HepG2 (cell line): ENCODE results near the gene ELL. TPM values are rescaled to one million over a fixed set of nuclear protein-coding genes. Genes with fewer than 3 reads are reported as not detected.

Source experiments
- BCL6 ChIP-seq: IDR thresholded peaks from 2 replicates; pipeline ENCODE4 v1.6.1; 2016; ENCODE audit warnings: missing genetic modification reagents, missing compliant biosample characterization
- DDIT3 ChIP-seq: sonication (generic); formaldehyde crosslinking; IDR thresholded peaks from 2 replicates; pipeline ENCODE4 v1.4.0; 2020; ENCODE audit warnings: mild to moderate bottlenecking, missing genetic modification reagents
- HDAC1 ChIP-seq: sonication (generic); formaldehyde crosslinking; IDR thresholded peaks from 2 replicates; pipeline ENCODE4 v1.5.1; 2020; ENCODE audit warnings: mild to moderate bottlenecking, missing genetic modification reagents
- HMGXB4 ChIP-seq, 2 experiments: sonication (generic) in 1 of 2; formaldehyde crosslinking in 1 of 2; IDR thresholded peaks; 2 replicates each; pipeline versions ENCODE4 v1.4.0 to v1.6.1; 2018 to 2020; ENCODE audit warnings: missing genetic modification reagents in 2 of 2, borderline replicate concordance in 1 of 2, low read depth in 1 of 2, mild to moderate bottlenecking in 1 of 2, missing biosample characterization in 1 of 2
- HOMEZ ChIP-seq: IDR thresholded peaks from 2 replicates; pipeline ENCODE4 v1.6.1; 2016; ENCODE audit warnings: low read depth
- KMT2B ChIP-seq: IDR thresholded peaks from 2 replicates; pipeline ENCODE4 v1.6.1; 2016; ENCODE audit warnings: missing genetic modification reagents, missing compliant biosample characterization
- LCORL ChIP-seq, 2 experiments: fragments of 450-650 bp in 1 of 2; sonication (generic) in 1 of 2; formaldehyde crosslinking in 1 of 2; IDR thresholded peaks; 2 replicates each; pipeline versions ENCODE4 v1.5.0 to v1.6.1; 2017 to 2020; ENCODE audit warnings: antibody characterized with exemption in 1 of 2, missing genetic modification reagents in 1 of 2
- MEIS1 ChIP-seq: sonication (generic); formaldehyde crosslinking; IDR thresholded peaks from 2 replicates; pipeline ENCODE4 v1.9.0; 2021; ENCODE audit warnings: mild to moderate bottlenecking, missing genetic modification reagents, moderate library complexity, borderline replicate concordance
- MIER3 ChIP-seq: IDR thresholded peaks from 2 replicates; pipeline ENCODE4 v1.6.1; 2016; ENCODE audit warnings: missing compliant biosample characterization, borderline replicate concordance
- MXI1 ChIP-seq: IDR thresholded peaks from 3 replicates; pipeline ENCODE4 v1.6.1; 2012; ENCODE audit warnings: low read depth, low read length, inconsistent platforms, borderline replicate concordance
- PHF20 ChIP-seq: sonication (generic); formaldehyde crosslinking; IDR thresholded peaks from 2 replicates; pipeline ENCODE4 v1.5.0; 2020; ENCODE audit warnings: mild to moderate bottlenecking, missing genetic modification reagents
- RCOR2 ChIP-seq: IDR thresholded peaks from 2 replicates; pipeline ENCODE4 v1.6.1; 2016; ENCODE audit warnings: missing biosample characterization, missing genetic modification reagents
- RXRA ChIP-seq: sonication (generic); formaldehyde crosslinking; IDR thresholded peaks from 2 replicates; pipeline ENCODE4 v1.5.1; 2020; ENCODE audit warnings: missing genetic modification reagents
- SP1 ChIP-seq, 2 experiments: fragments of 450-650 bp in 1 of 2; sonication (generic) in 1 of 2; formaldehyde crosslinking in 1 of 2; IDR thresholded peaks; 2 replicates each; pipeline versions ENCODE4 v1.4.0 to v1.6.1; 2016 to 2020; ENCODE audit warnings: missing genetic modification reagents in 1 of 2
- SP4 ChIP-seq: sonication (generic); formaldehyde crosslinking; IDR thresholded peaks from 2 replicates; pipeline ENCODE4 v1.8.1; 2023; ENCODE audit warnings: mild to moderate bottlenecking, missing genetic modification reagents
- ZNF281 ChIP-seq: sonication (generic); formaldehyde crosslinking; IDR thresholded peaks from 2 replicates; pipeline ENCODE4 v1.4.0; 2020; ENCODE audit warnings: missing genetic modification reagents, borderline replicate concordance
- ZNF3 ChIP-seq: IDR thresholded peaks from 2 replicates; pipeline ENCODE4 v1.7.0; 2017; ENCODE audit warnings: inconsistent platforms
- ZNF687 ChIP-seq: sonication (generic); formaldehyde crosslinking; IDR thresholded peaks from 2 replicates; pipeline ENCODE4 v1.5.1; 2020; ENCODE audit warnings: mild to moderate bottlenecking, missing genetic modification reagents, moderate library complexity
- polyA plus RNA-seq, 8 experiments: library from polyadenylated mRNA; depleted of rRNA in 3 of 8; stranded (reverse) in 7 of 8; unstranded in 1 of 8; fragments of >200 nt; fragmentation: Illumina TruSeq in 4 of 8; extraction: Trizol in 4 of 8; gene quantifications; 2 replicates each; pipeline versions ENCODE4 v1.2.1 to v1.2.3, GENCODE V29; 2011 to 2016; ENCODE audit warnings: low read depth in 4 of 8, missing spikeins in 1 of 8, mixed read lengths in 1 of 8; ENCODE audit not compliant: insufficient read depth in 1 of 8
- total RNA-seq, 5 experiments: library from RNA; depleted of rRNA; stranded (reverse); fragments of >200 nt; fragmentation: Illumina TruSeq; extraction: Trizol; gene quantifications; 2 replicates each; pipeline ENCODE4 v1.2.3, GENCODE V29; 2016; ENCODE audit warnings: low read depth in 1 of 5

The ELL gene
- total and polyA plus RNA-seq, 2 of the 13 experiments (the other 11 are each of a cell fraction or from before 2014, with no cell fraction given): 3.7 to 5.4 TPM

GRCh38 chr19:18475762-18476331 lies 46.0 kb downstream of the ELL start (continued):
- TF ChIP-seq ZNF687 (peak; percentile 93), ZNF3 (no peak), SP4 (peak; percentile 27; the same call in 1 of the 2 replicates), RCOR2 (CRISPR knock-in tag) (peak; percentile 88), HMGXB4 (CRISPR knock-in tag; IDR thresholded peaks at IDR 0.05; ENCODE audit: borderline replicate concordance in 1 of 2, low read depth in 1 of 2) (peak in 1 of 2 experiments; percentile 44; a peak in 1 of 4 replicates), MIER3 (CRISPR knock-in tag) (no peak), MXI1 (0 out of 3 replicates have a peak, but pooled peaks have one; percentile 44), RXRA (CRISPR knock-in tag) (no peak; the same call in 1 of the 2 replicates), KMT2B (CRISPR knock-in tag) (peak; percentile 77), DDIT3 (CRISPR knock-in tag) (no peak), ZNF281 (CRISPR knock-in tag) (peak; percentile 12; the same call in 1 of the 2 replicates), MEIS1 (CRISPR knock-in tag) (peak; percentile 39; the same call in 1 of the 2 replicates), PHF20 (CRISPR knock-in tag) (peak; percentile 23; the same call in 1 of the 2 replicates), SP1 (IDR thresholded peaks at IDR 0.05) (no peak), SP1 (CRISPR knock-in tag; IDR thresholded peaks at IDR 0.05) (no peak), HDAC1 (CRISPR knock-in tag) (peak; percentile 68; the same call in 1 of the 2 replicates), LCORL (IDR thresholded peaks at IDR 0.05) (no peak), LCORL (CRISPR knock-in tag; IDR thresholded peaks at IDR 0.05) (peak; percentile 90), HOMEZ (CRISPR knock-in tag) (no peak), BCL6 (CRISPR knock-in tag) (0 out of 2 replicates have a peak, but pooled peaks have one; percentile 37)
